Natural killer cell (primary cell): ENCODE measurements around the gene WHRN. TPM values are rescaled to one million over a fixed set of nuclear protein-coding genes. Genes with fewer than 3 reads are reported as not detected.

Source experiments
- ATAC-seq, 3 donors: fragments of 150-1000 bp in 2 of 3; fragments of 200-7000 bp in 1 of 3; cut with Tn5 transposase; 1 replicate in 1 of 3; 2 replicates in 2 of 3; pipeline ENCODE4 v1.10.0; 2021; ENCODE audit warnings: mild to moderate bottlenecking in 2 of 3, moderate library complexity in 2 of 3
- DNase-seq, 2 donors: peaks; one replicate each; pipeline versions ENCODE4 v3.0.0 to v3.0.0-alpha.2; 2013 to 2021; ENCODE audit warnings: mixed read lengths in 1 of 2
- H3K27ac ChIP-seq: one replicate; pipeline ENCODE4 v1.5.1; 2013; ENCODE audit warnings: mild to moderate bottlenecking, low read length
- H3K27me3 ChIP-seq: one replicate; pipeline ENCODE4 v1.6.1; 2013; ENCODE audit warnings: low read length; ENCODE audit not compliant: control insufficient read depth, insufficient read depth
- H3K36me3 ChIP-seq: one replicate; pipeline ENCODE4 v1.6.1; 2013; ENCODE audit warnings: low read length; ENCODE audit not compliant: control insufficient read depth, insufficient read depth
- H3K4me1 ChIP-seq: one replicate; pipeline ENCODE4 v1.6.1; 2013; ENCODE audit warnings: low read length; ENCODE audit not compliant: control insufficient read depth, insufficient read depth
- H3K4me3 ChIP-seq: one replicate; pipeline ENCODE4 v1.5.1; 2013; ENCODE audit warnings: low read length
- H3K9me3 ChIP-seq: one replicate; pipeline ENCODE4 v1.6.1; 2013; ENCODE audit warnings: low read length; ENCODE audit not compliant: control insufficient read depth, insufficient read depth
- H3K27ac Mint-ChIP-seq, 2 donors: one replicate each; pipeline ENCODE4 v1.8.0; 2022; ENCODE audit warnings: mild to moderate bottlenecking in 2 of 2, mixed read lengths in 2 of 2, moderate library complexity in 1 of 2
- H3K27me3 Mint-ChIP-seq, 2 donors: one replicate each; pipeline ENCODE4 v1.8.0; 2022; ENCODE audit warnings: low read depth in 2 of 2, mixed read lengths in 2 of 2
- H3K36me3 Mint-ChIP-seq: one replicate; pipeline ENCODE4 v1.8.0; 2022; ENCODE audit warnings: mixed read lengths
- H3K4me1 Mint-ChIP-seq, 2 donors: one replicate each; pipeline ENCODE4 v1.8.0; 2022; ENCODE audit warnings: mixed read lengths in 2 of 2
- H3K4me3 Mint-ChIP-seq: one replicate; pipeline ENCODE4 v1.8.0; 2022; ENCODE audit warnings: mild to moderate bottlenecking, moderate library complexity, mixed read lengths
- H3K9me3 Mint-ChIP-seq, 2 donors: one replicate each; pipeline ENCODE4 v1.8.0; 2022; ENCODE audit warnings: mixed read lengths in 2 of 2
- CTCF ChIP-seq: fragments of 200-600 bp; IDR thresholded peaks from one replicate; pipeline ENCODE4 v1.8.0; 2022; ENCODE audit warnings: antibody characterized with exemption
- WGBS: methylation state at CpG from one replicate; pipeline ENCODE4 v1.1.7; 2013; ENCODE audit warnings: missing lambda C conversion rate; ENCODE audit not compliant: insufficient coverage; 5-methylcytosine and 5-hydroxymethylcytosine counted together
- intact Hi-C: fragments of 100-400 bp; cut with micrococcal nuclease; formaldehyde crosslinking; loops from one replicate; pipeline ENCODE4 v1.14.2; 2022
- total RNA-seq, 4 donors: library from RNA; stranded (reverse); fragments of 120-200 nt in 1 of 4; gene quantifications; one replicate each; pipeline versions ENCODE4 v1.2.3 to v1.2.4, GENCODE V29; 2013 to 2022

WHRN gene
- total RNA-seq, 3 donors from 2014 or later (not counting 1 experiment from before 2014, with no cell fraction given) = 29.8 to 90.6 (median 36.8) TPM

- DNase-seq (no peak), ATAC-seq (no peak)
- Histone ChIP-seq H3K36me3 (no peaks in the 10 kb centered on the region), H3K4me1 (no peaks in the 10 kb centered on the region), H3K27me3 (no peaks in the 10 kb centered on the region), H3K27ac (no peak overlapping the region), H3K4me3 (no peak overlapping the region), H3K9me3 (no peaks in the 10 kb centered on the region)
- intact Hi-C loops = no loop called here
- H3K27me3 Mint-ChIP-seq = peaks cover 7 to 12% of the 10 kb centered on the region in 2 donors
- no peak overlapping the region for H3K4me3 Mint-ChIP-seq
- no peak overlapping the region for H3K27ac Mint-ChIP-seq
- no peaks in the 10 kb centered on the region for H3K9me3 Mint-ChIP-seq
- H3K4me1 Mint-ChIP-seq = no peaks in the 10 kb centered on the region
- WGBS = 76% methylated on average over 7 of the region's 7 CpGs
- no peaks in the 10 kb centered on the region for H3K36me3 Mint-ChIP-seq
- no peak for TF ChIP-seq CTCF
These were observed 19.0 kb upstream of the WHRN start for GRCh38 chr9:114524247-114524681.

- H3K27ac ChIP-seq = no peak overlapping the region
- no peaks in the 10 kb centered on the region for H3K27me3 ChIP-seq
- no peak overlapping the region for H3K27ac Mint-ChIP-seq
- H3K36me3 Mint-ChIP-seq = no peaks in the 10 kb centered on the region
- DNase-seq = no peak
- peaks cover 8% of the 10 kb centered on the region for H3K4me1 ChIP-seq
- 93% methylated on average over 3 of the region's 3 CpGs for WGBS
- H3K4me3 Mint-ChIP-seq = no peak overlapping the region
- H3K4me1 Mint-ChIP-seq = peaks cover 8 to 9% of the 10 kb centered on the region in 2 donors
- TF ChIP-seq CTCF = no peak
- H3K9me3 ChIP-seq = no peaks in the 10 kb centered on the region
- intact Hi-C loops = no loop called here
- peaks cover 0 to 6% of the 10 kb centered on the region in 2 donors for H3K27me3 Mint-ChIP-seq
- H3K9me3 Mint-ChIP-seq = no peaks in the 10 kb centered on the region
- ATAC-seq = no peak
- H3K4me3 ChIP-seq = no peak overlapping the region
- no peaks in the 10 kb centered on the region for H3K36me3 ChIP-seq
These were observed 17.6 kb upstream of the WHRN start for GRCh38 chr9:114522847-114523246.

- Histone ChIP-seq H3K9me3 (no peaks in the 10 kb centered on the region), H3K27me3 (no peaks in the 10 kb centered on the region), H3K4me1 (peaks cover 9% of the 10 kb centered on the region), H3K4me3 (no peak overlapping the region), H3K27ac (no peak overlapping the region), H3K36me3 (no peaks in the 10 kb centered on the region)
- TF ChIP-seq CTCF = no peak
- peaks cover 0 to 6% of the 10 kb centered on the region in 2 donors for H3K27me3 Mint-ChIP-seq
- DNase-seq (no peak), ATAC-seq (no peak)
- 50% methylated on average over 2 of the region's 2 CpGs for WGBS
- no peaks in the 10 kb centered on the region for H3K36me3 Mint-ChIP-seq
- H3K27ac Mint-ChIP-seq = no peak overlapping the region
- H3K9me3 Mint-ChIP-seq = no peaks in the 10 kb centered on the region
- peaks cover 9 to 12% of the 10 kb centered on the region in 2 donors for H3K4me1 Mint-ChIP-seq
- intact Hi-C loops = no loop called here
- H3K4me3 Mint-ChIP-seq = no peak overlapping the region
These were observed 17.0 kb upstream of the WHRN start for GRCh38 chr9:114522286-114522685.

GRCh38 chr9:114521846-114522245, 16.6 kb upstream of the WHRN start:
- Mint-ChIP-seq H3K4me1 (peaks cover 9 to 16% of the 10 kb centered on the region in 2 donors), H3K4me3 (no peak overlapping the region), H3K9me3 (no peaks in the 10 kb centered on the region), H3K36me3 (no peaks in the 10 kb centered on the region), H3K27me3 (peaks cover 0 to 6% of the 10 kb centered on the region in 2 donors), H3K27ac (no peak overlapping the region)
- DNase-seq (no peak), ATAC-seq (no peak)
- H3K4me1 ChIP-seq = peaks cover 9% of the 10 kb centered on the region
- no peaks in the 10 kb centered on the region for H3K36me3 ChIP-seq
- no peak for TF ChIP-seq CTCF
- H3K9me3 ChIP-seq = no peaks in the 10 kb centered on the region
- intact Hi-C loops = no loop called here
- H3K4me3 ChIP-seq = no peak overlapping the region
- H3K27me3 ChIP-seq = no peaks in the 10 kb centered on the region
- no peak overlapping the region for H3K27ac ChIP-seq
